Ramos (cell line): Measurements from ENCODE around the gene PDIA5.

Experiments used
- in situ Hi-C: fragments of 300-500 bp; cut with MboI; formaldehyde crosslinking; loops from one replicate; pipeline ENCODE4 v1.14.3; 2022; ENCODE audit warnings: low sequenced_read_pairs; ENCODE audit not compliant: unreplicated experiment

Gene PDIA5

GRCh38 chr3:123068601-123069381 lies 2.0 kb downstream of the PDIA5 start:
- in situ Hi-C loops: no loop called here

GRCh38 chr3:123070510-123070909 lies 3.7 kb downstream of the PDIA5 start:
- in situ Hi-C loops: no loop called here

GRCh38 chr3:123071146-123071545 lies 4.3 kb downstream of the PDIA5 start:
- in situ Hi-C loops: no loop called here

- in situ Hi-C loops: no loop called here
Measured at GRCh38 chr3:123071581-123071980, 4.8 kb downstream of the PDIA5 start.

- in situ Hi-C loops: no loop called here
Measured at GRCh38 chr3:123072152-123072551, 5.3 kb downstream of the PDIA5 start.

GRCh38 chr3:123072564-123072963 lies 5.7 kb downstream of the PDIA5 start:
- in situ Hi-C loops: no loop called here

- in situ Hi-C loops: no loop called here
Measured at GRCh38 chr3:123075359-123075758, 8.5 kb downstream of the PDIA5 start.

GRCh38 chr3:123076112-123076495 lies 9.3 kb downstream of the PDIA5 start:
- in situ Hi-C loops: no loop called here

GRCh38 chr3:123076496-123077418 lies 9.9 kb downstream of the PDIA5 start:
- in situ Hi-C loops: no loop called here

GRCh38 chr3:123078101-123078500 lies 11.3 kb downstream of the PDIA5 start:
- in situ Hi-C loops: no loop called here

- in situ Hi-C loops: no loop called here
Measured at GRCh38 chr3:123080864-123081562, 14.2 kb downstream of the PDIA5 start.

- in situ Hi-C loops: no loop called here
Measured at GRCh38 chr3:123081718-123082369, 15.0 kb downstream of the PDIA5 start.

- in situ Hi-C loops: no loop called here
Measured at GRCh38 chr3:123082370-123083065, 15.7 kb downstream of the PDIA5 start.

GRCh38 chr3:123083383-123084124 lies 16.7 kb downstream of the PDIA5 start:
- in situ Hi-C loops: no loop called here

GRCh38 chr3:123084192-123084591 lies 17.4 kb downstream of the PDIA5 start:
- in situ Hi-C loops: no loop called here

GRCh38 chr3:123084738-123085237 lies 18.0 kb downstream of the PDIA5 start:
- in situ Hi-C loops: no loop called here

GRCh38 chr3:123085293-123085931 lies 18.6 kb downstream of the PDIA5 start:
- in situ Hi-C loops: no loop called here

- in situ Hi-C loops: no loop called here
Measured at GRCh38 chr3:123085932-123086627, 19.3 kb downstream of the PDIA5 start.
